Stimulated activated CD4-positive, alpha-beta T cell treated with anti-CD3 and anti-CD28 coated beads, Interleukin-2, amount 100 ng/mL, for 4 hours (primary cell): ENCODE measurements around the gene ZACN.

Source experiments
- DNase-seq: peaks from one replicate; pipeline ENCODE4 v3.0.0-alpha.2; 2020; ENCODE audit warnings: low read depth

The ZACN gene

DNA sequence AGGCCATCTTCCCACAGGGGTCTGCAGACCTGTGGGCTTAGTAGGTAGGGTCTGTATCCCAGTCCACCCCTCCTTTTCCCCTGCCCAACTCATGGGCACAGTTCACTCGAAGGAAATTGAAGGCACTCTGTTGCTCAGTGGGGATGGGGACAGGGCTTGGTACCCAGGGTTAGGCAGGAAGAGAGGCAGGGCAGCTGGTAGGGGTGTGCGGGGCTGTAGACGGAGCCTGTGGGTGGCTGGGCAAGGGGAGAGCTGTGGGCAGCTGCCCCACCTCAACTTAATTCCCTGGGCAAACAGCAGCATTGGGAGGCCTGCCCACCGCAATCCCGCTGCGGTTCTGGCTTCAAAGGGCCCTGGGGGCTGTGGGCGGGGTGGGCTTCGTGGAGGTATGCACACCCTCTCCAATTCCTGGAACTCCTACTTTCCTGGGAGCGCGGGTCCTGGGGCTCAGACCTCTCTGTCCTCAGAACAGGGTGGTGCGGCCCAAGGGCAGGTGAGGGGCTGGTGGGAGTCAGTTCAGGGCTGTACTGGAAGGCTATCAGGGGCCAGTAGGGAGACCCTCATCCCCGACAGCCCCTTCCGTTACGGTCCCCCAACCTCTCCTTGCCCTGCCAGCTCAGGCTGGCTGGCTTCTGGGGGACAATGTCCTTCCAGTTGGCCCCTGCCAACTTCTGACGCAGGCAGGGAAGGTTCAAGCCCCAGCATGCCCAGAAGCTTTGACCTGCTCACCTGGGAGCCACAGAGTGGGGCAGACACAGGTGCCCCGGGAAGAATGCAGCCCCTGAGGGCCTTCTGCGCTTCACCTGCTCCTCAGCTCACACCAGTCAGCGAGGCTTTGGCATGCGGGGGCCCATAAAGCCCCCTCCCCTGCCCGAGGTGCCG lies 53.0 kb downstream of the ZACN start:
- no peak for DNase-seq
